Lower leg skin (tissue), 4 donors: ENCODE data around the gene DYNC2H1. TPM values are rescaled to one million over a fixed set of nuclear protein-coding genes. Genes with fewer than 3 reads are reported as not detected.
A peak's percentile ranks its signal among the peaks of the same experiment; 100 is the strongest.

Experiments
- DNase-seq, 2 donors: peaks; one replicate each; pipeline ENCODE4 v3.0.0-alpha.2; 2019; ENCODE audit warnings: low spot score in 2 of 2
- H3K4me3 ChIP-seq: fragments of 200-600 bp; sonication (generic); 2 replicates; pipeline ENCODE4 v1.5.1; 2017; ENCODE audit warnings: mild to moderate bottlenecking, low read depth; ENCODE audit not compliant: poor library complexity, severe bottlenecking
- CTCF ChIP-seq, 3 donors: fragments of 450-650 bp; IDR thresholded peaks; one replicate each; pipeline ENCODE4 v1.5.1; 2016; ENCODE audit warnings: antibody characterized with exemption in 3 of 3, mild to moderate bottlenecking in 3 of 3, moderate library complexity in 2 of 3
- POLR2A ChIP-seq, 2 donors: fragments of 450-650 bp; IDR thresholded peaks; one replicate each; pipeline ENCODE4 v1.6.1; 2016 to 2017; ENCODE audit warnings: antibody characterized with exemption in 2 of 2, mild to moderate bottlenecking in 1 of 2, moderate library complexity in 1 of 2
- WGBS, 2 donors: methylation state at CpG; one replicate each; pipeline ENCODE4 v1.1.5; 2018; 5-methylcytosine and 5-hydroxymethylcytosine counted together
- intact Hi-C: fragments of 100-400 bp; cut with DNase I; formaldehyde crosslinking; loops from one replicate; pipeline ENCODE4 v1.15.0; 2023; ENCODE audit warnings: low total_unique reads
- total RNA-seq, 4 donors: library from RNA; depleted of rRNA; stranded (reverse); fragments of >200 nt; gene quantifications; one replicate each; pipeline ENCODE4 v1.1.0, GENCODE V29; 2016

The DYNC2H1 gene
- total RNA-seq, 4 donors from 2014 or later: 8.9 to 25.8 (median 13.8) TPM

- 58 to 62% methylated on average over 6 of the region's 6 CpGs for WGBS, 2 donors
- intact Hi-C loops: no loop called here
- no peak for DNase-seq
- H3K4me3 ChIP-seq: no peak overlapping the region
- TF ChIP-seq POLR2A (IDR thresholded peaks at IDR 0.05) (no peak), CTCF (IDR thresholded peaks at IDR 0.05) (no peak)
These were observed 213.6 kb downstream of the DYNC2H1 start for GRCh38 chr11:103322821-103323220.

- no peak for TF ChIP-seq CTCF (IDR thresholded peaks at IDR 0.05)
- no peak for TF ChIP-seq POLR2A (IDR thresholded peaks at IDR 0.05)
- no peak overlapping the region for H3K4me3 ChIP-seq
- intact Hi-C loops: no loop called here
- 68 to 71% methylated on average over 7 of the region's 7 CpGs for whole genome bisulfite sequencing, 2 donors
- DNase-seq: no peak
These were observed 216.5 kb downstream of the DYNC2H1 start for GRCh38 chr11:103325686-103326069.

- H3K4me3 ChIP-seq: no peak overlapping the region
- DNase-seq: peak in 1 of 2 donors; percentile 51
- 66% methylated on average over 24 to 25 of the region's 25 CpGs for WGBS, 2 donors
- intact Hi-C loops: no loop called here
- no peak for TF ChIP-seq POLR2A (IDR thresholded peaks at IDR 0.05)
- TF ChIP-seq CTCF (IDR thresholded peaks at IDR 0.05): no peak
These were observed 217.0 kb downstream of the DYNC2H1 start for GRCh38 chr11:103326070-103326794.

- TF ChIP-seq CTCF (IDR thresholded peaks at IDR 0.05): no peak
- no peak for TF ChIP-seq POLR2A (IDR thresholded peaks at IDR 0.05)
- intact Hi-C loops: no loop called here
- 93 to 95% methylated on average over 5 of the region's 5 CpGs for WGBS, 2 donors
- no peak for DNase-seq
- no peak overlapping the region for H3K4me3 ChIP-seq
These were observed 218.5 kb downstream of the DYNC2H1 start for GRCh38 chr11:103327721-103328120.

GRCh38 chr11:103332409-103332808 lies 223.2 kb downstream of the DYNC2H1 start:
- DNase-seq: no peak
- 82 to 85% methylated on average over 6 of the region's 6 CpGs for WGBS, 2 donors
- TF ChIP-seq CTCF (IDR thresholded peaks at IDR 0.05) (no peak), POLR2A (IDR thresholded peaks at IDR 0.05) (no peak)
- intact Hi-C loops: no loop called here
- no peak overlapping the region for H3K4me3 ChIP-seq
